B cell (primary cell): ENCODE data around the gene CLCN7. TPM values are rescaled to one million over a fixed set of nuclear protein-coding genes. Genes with fewer than 3 reads are reported as not detected.

ENCODE experiments used
- ATAC-seq: fragments of 200-7000 bp; cut with Tn5 transposase; one replicate; pipeline ENCODE4 v1.10.0; 2021; ENCODE audit warnings: low read depth, mild to moderate bottlenecking, moderate number of reproducible peaks, moderate library complexity
- CTCF ChIA-PET: fragments of 350-600 bp; sonication (Branson Sonifier 250); formaldehyde crosslinking; loops from one replicate; lab custom pipeline; 2021; ENCODE audit warnings: antibody characterized with exemption, inconsistent platforms; lab: Charles Lee
- POLR2A ChIA-PET: fragments of 350-600 bp; sonication (Branson Sonifier 250); formaldehyde crosslinking; loops from one replicate; lab custom pipeline; 2021; ENCODE audit warnings: antibody characterized with exemption; lab: Charles Lee
- DNase-seq: peaks from one replicate; pipeline ENCODE4 v3.0.0; 2013
- H2AFZ ChIP-seq: 2 replicates; pipeline ENCODE4 v1.6.1; 2012; ENCODE audit warnings: mild to moderate bottlenecking, low read depth, low read length; ENCODE audit not compliant: insufficient read depth, poor library complexity, severe bottlenecking
- H3K27ac ChIP-seq, 2 donors: 1 replicate in 1 of 2; 2 replicates in 1 of 2; pipeline ENCODE4 v1.5.1; 2012 to 2013; ENCODE audit warnings: low read length in 2 of 2, mild to moderate bottlenecking in 2 of 2, moderate library complexity in 1 of 2
- H3K27me3 ChIP-seq, 4 experiments: fragments of 200-600 bp in 1 of 4; sonication (generic) in 1 of 4; replicated peaks in 1 of 4; 1 replicate in 2 of 4; 2 replicates in 2 of 4; pipeline versions ENCODE4 v1.6.1 to v1.7.0; 2013 to 2016; ENCODE audit warnings: low read length in 3 of 4, mild to moderate bottlenecking in 2 of 4, mixed read lengths in 1 of 4, moderate library complexity in 1 of 4; ENCODE audit not compliant: insufficient read depth in 4 of 4, control insufficient read depth in 3 of 4; ENCODE audit errors: control extremely low read depth in 1 of 4
- H3K36me3 ChIP-seq, 2 experiments: replicated peaks in 1 of 2; 1 replicate in 1 of 2; 2 replicates in 1 of 2; pipeline versions ENCODE4 v1.6.1 to v1.7.1; 2013; ENCODE audit warnings: low read length in 1 of 2; ENCODE audit not compliant: insufficient read depth in 2 of 2, control insufficient read depth in 1 of 2; ENCODE audit errors: control extremely low read depth in 1 of 2, extremely low read depth in 1 of 2
- H3K4me1 ChIP-seq, 2 donors: fragments of 200-600 bp in 1 of 2; sonication (generic) in 1 of 2; 1 replicate in 1 of 2; 2 replicates in 1 of 2; pipeline versions ENCODE4 v1.5.1 to v1.6.1; 2013 to 2017; ENCODE audit warnings: low read length in 2 of 2; ENCODE audit not compliant: control insufficient read depth in 2 of 2, insufficient read depth in 2 of 2
- H3K4me2 ChIP-seq: replicated peaks from 2 replicates; pipeline ENCODE3; 2012; ENCODE audit warnings: mild to moderate bottlenecking, low read depth, low read length; ENCODE audit not compliant: poor library complexity, severe bottlenecking
- H3K4me3 ChIP-seq, 5 experiments: fragments of 200-600 bp in 1 of 5; sonication (generic) in 1 of 5; 1 replicate in 3 of 5; 2 replicates in 2 of 5; pipeline versions ENCODE4 v1.5.1 to v1.7.0; 2011 to 2016; ENCODE audit warnings: low read length in 4 of 5, mild to moderate bottlenecking in 4 of 5, low read depth in 2 of 5, control low read depth in 1 of 5, moderate library complexity in 1 of 5; ENCODE audit not compliant: insufficient read depth in 1 of 5; ENCODE audit errors: control extremely low read depth in 1 of 5, extremely low read depth in 1 of 5
- H3K79me2 ChIP-seq: fragments of 200-600 bp; sonication (generic); one replicate; pipeline ENCODE4 v1.6.0; 2016; ENCODE audit warnings: low read length; ENCODE audit not compliant: control insufficient read depth, insufficient read depth
- H3K9ac ChIP-seq: fragments of 200-600 bp; sonication (generic); 2 replicates; pipeline ENCODE4 v1.6.1; 2017; ENCODE audit warnings: mild to moderate bottlenecking, low read length, moderate library complexity
- H3K9me3 ChIP-seq, 3 donors: one replicate each; pipeline versions ENCODE4 v1.6.1 to v1.7.1; 2013; ENCODE audit warnings: low read length in 2 of 3; ENCODE audit not compliant: control insufficient read depth in 2 of 3, insufficient read depth in 1 of 3; ENCODE audit errors: control extremely low read depth in 1 of 3
- H4K20me1 ChIP-seq: 2 replicates; pipeline ENCODE4 v1.6.0; 2012; ENCODE audit warnings: mild to moderate bottlenecking, low read length; ENCODE audit not compliant: insufficient read depth, control insufficient read depth, poor library complexity, severe bottlenecking
- H3K27ac Mint-ChIP-seq: one replicate; pipeline ENCODE4 v1.8.0; 2021; ENCODE audit warnings: mixed read lengths
- H3K27me3 Mint-ChIP-seq: one replicate; pipeline ENCODE4 v1.8.0; 2021; ENCODE audit warnings: mixed read lengths
- H3K4me1 Mint-ChIP-seq: one replicate; pipeline ENCODE4 v1.8.0; 2021; ENCODE audit warnings: mixed read lengths
- H3K4me3 Mint-ChIP-seq: one replicate; pipeline ENCODE4 v1.8.0; 2021; ENCODE audit warnings: mixed read lengths
- H3K9me3 Mint-ChIP-seq: one replicate; pipeline ENCODE4 v1.8.0; 2022; ENCODE audit warnings: mixed read lengths; ENCODE audit not compliant: insufficient read depth
- CTCF ChIP-seq: fragments of 200-600 bp; IDR thresholded peaks from one replicate; pipeline ENCODE4 v1.8.0; 2022; ENCODE audit warnings: antibody characterized with exemption, mild to moderate bottlenecking
- EZH2 ChIP-seq: IDR thresholded peaks from 2 replicates; pipeline ENCODE4 v1.6.1; 2012; ENCODE audit warnings: borderline replicate concordance, low read depth, mild to moderate bottlenecking, moderate library complexity, low read length; ENCODE audit not compliant: insufficient read depth, poor library complexity, severe bottlenecking
- WGBS: methylation state at CpG from one replicate; pipeline ENCODE4 v1.1.5; 2013; ENCODE audit warnings: missing lambda C conversion rate; ENCODE audit not compliant: insufficient coverage; 5-methylcytosine and 5-hydroxymethylcytosine counted together
- intact Hi-C: fragments of 100-400 bp; cut with micrococcal nuclease; formaldehyde crosslinking; loops from one replicate; pipeline ENCODE4 v1.10.0; 2022
- polyA plus RNA-seq: library from polyadenylated mRNA; depleted of rRNA; stranded (reverse); fragments of >200 nt; gene quantifications from 2 replicates; pipeline ENCODE4 v1.2.3, GENCODE V29; 2012
- total RNA-seq, 2 donors: library from RNA; stranded (reverse); fragments of 120-200 nt in 1 of 2; gene quantifications; 1 replicate in 1 of 2; 2 replicates in 1 of 2; pipeline versions ENCODE4 v1.2.3 to v1.2.4, GENCODE V29; 2013 to 2022

CLCN7 gene
- total and polyA plus RNA-seq, 2 donors (not counting 1 experiment from before 2014, with no cell fraction given) = 215 to 274 TPM

- Histone ChIP-seq H3K27ac (no peak within 1 kb of the TSS), H4K20me1 (peaks cover under 1% of the 10 kb centered on the region), H2AFZ (peak within 1 kb of the TSS; percentile 10), H3K9me3 (no peaks in the 10 kb centered on the region), H3K9ac (no peak within 1 kb of the TSS), H3K27me3 (no peaks in the 10 kb centered on the region), H3K79me2 (peaks cover 16% of the 10 kb centered on the region), H3K4me2 (no peak within 1 kb of the TSS), H3K4me3 (no peak within 1 kb of the TSS), H3K4me1 (peaks cover 9 to 10% of the 10 kb centered on the region in 2 donors), H3K36me3 (no peaks in the 10 kb centered on the region)
- no peak for ATAC-seq
- TF ChIP-seq CTCF (no peak), EZH2 (no peak)
- POLR2A ChIA-PET = no interaction called here
- Mint-ChIP-seq H3K9me3 (no peaks in the 10 kb centered on the region), H3K4me1 (peaks cover 11% of the 10 kb centered on the region), H3K27me3 (no peaks in the 10 kb centered on the region), H3K27ac (peak within 1 kb of the TSS; percentile 17), H3K4me3 (no peak within 1 kb of the TSS)
- CTCF ChIA-PET = no interaction called here
- no peak for DNase-seq
- intact Hi-C loops = no loop called here
- WGBS = 71% methylated on average over 19 of the region's 19 CpGs
These were observed 13.8 kb upstream of the CLCN7 start, which contains the start of gene PTX4 for GRCh38 chr16:1488619-1489018. Gene PTX4, minus strand, starts transcription at chr16:1488944. Its CDS starts 35 bp downstream, at chr16:1488909.

GRCh38 chr16:1488054-1488601 lies 13.3 kb upstream of the CLCN7 start:
- no peak overlapping the region for H3K4me3 ChIP-seq
- peaks cover 12% of the 10 kb centered on the region for H3K79me2 ChIP-seq
- 94% methylated on average over 24 of the region's 24 CpGs for WGBS
- ChIA-PET POLR2A (no interaction called here), CTCF (no interaction called here)
- Mint-ChIP-seq H3K4me1 (peaks cover 11% of the 10 kb centered on the region), H3K27me3 (no peaks in the 10 kb centered on the region), H3K27ac (peak overlapping the region; percentile 17), H3K4me3 (no peak overlapping the region), H3K9me3 (no peaks in the 10 kb centered on the region)
- intact Hi-C loops = no loop called here
- peaks cover 9 to 10% of the 10 kb centered on the region in 2 donors for H3K4me1 ChIP-seq
- H3K4me2 ChIP-seq = no peak overlapping the region
- H3K9ac ChIP-seq = no peak overlapping the region
- H4K20me1 ChIP-seq = no peaks in the 10 kb centered on the region
- H3K9me3 ChIP-seq = no peaks in the 10 kb centered on the region
- no peaks in the 10 kb centered on the region for H3K36me3 ChIP-seq
- TF ChIP-seq EZH2 (no peak), CTCF (no peak)
- H3K27ac ChIP-seq = no peak overlapping the region
- peak overlapping the region; percentile 10 for H2AFZ ChIP-seq
- H3K27me3 ChIP-seq = no peaks in the 10 kb centered on the region
- ATAC-seq (no peak), DNase-seq (no peak)
